HL-60/S4 treated with retinoic acid at 250 ng/mL for 4 days and 3 days (cell line): ENCODE data around the gene OR2T29.
"Not testable (repeated sequence)": the region's sequence is repeated elsewhere in the genome, so short reads cannot be mapped to it uniquely, and the experiment has no call there.

Experiments used
- in situ Hi-C: fragments of 300-500 bp; cut with MboI; formaldehyde crosslinking; loops from 2 replicates; pipeline ENCODE4 v1.7.0; 2022; ENCODE audit warnings: low sequenced_read_pairs

Gene OR2T29

DNA sequence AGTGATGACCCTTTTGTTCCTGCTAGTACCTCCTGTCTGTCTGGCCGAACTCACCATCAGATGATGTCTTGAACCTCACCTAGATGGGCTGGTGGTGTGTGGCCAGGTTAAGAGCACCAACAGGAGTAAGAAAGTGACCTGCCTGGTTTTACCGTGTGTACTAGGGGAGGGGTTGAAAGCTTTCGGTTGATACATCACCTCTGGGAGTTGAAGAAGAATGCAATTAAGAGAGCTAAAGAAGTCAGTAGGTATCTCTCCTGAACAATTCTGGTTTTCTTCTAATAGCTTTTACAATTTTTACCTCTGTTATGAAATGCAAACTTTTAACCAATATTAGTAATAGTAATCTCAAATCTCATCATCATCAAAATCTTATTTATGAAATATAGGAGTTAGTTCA is at the start of gene OR2T29:
OR2T29 (minus strand) TSS at position 101 of the 400 bp plus-strand sequence. CDS start 3,281 bp downstream, outside the sequence.
- in situ Hi-C loops, result not testable (repeated sequence)

GRCh38 chr1:248611883-248612414 is 49.4 kb upstream of the OR2T29 start:
- in situ Hi-C loops, result no loop called here

GRCh38 chr1:248610301-248610700 is 47.7 kb upstream of the OR2T29 start:
- in situ Hi-C loops, result no loop called here

DNA sequence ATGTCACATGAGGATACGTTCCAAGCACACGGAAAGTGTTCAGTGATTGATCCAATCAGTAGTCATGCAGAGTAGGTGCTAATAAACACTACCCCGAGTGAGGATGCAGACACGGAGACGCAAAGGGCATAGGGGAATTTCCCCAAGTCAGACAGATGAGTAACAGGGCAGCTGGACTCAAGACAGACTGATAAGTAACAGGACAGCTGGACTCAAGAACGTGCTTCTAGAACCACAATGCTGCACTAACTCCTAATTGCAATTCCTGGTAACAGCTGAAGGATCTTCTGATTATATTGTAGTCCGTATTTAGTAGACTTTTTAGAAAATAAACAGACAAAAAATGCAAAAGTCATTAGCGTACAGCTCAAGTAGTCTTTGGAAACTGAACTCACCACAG is 36.8 kb upstream of the OR2T29 start:
- in situ Hi-C loops, result no loop called here

DNA sequence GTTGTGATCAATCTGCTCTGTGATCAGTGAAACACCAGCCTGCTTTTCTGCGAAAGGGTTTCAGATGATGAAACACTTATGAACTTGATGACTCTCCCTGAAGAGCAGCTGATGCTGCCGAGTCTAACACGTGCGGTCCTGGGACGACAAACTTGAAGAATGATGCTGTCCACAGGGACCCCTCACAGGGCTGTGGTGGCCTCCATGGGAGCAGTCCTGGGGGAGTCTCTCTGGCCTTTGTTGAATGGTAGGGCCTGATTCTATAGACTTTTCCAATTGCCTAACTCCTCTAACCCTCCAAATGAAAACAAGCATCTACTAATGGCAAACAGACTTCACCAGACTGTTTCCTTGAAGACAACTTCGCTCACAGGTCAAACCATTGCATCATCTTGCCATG is 35.0 kb upstream of the OR2T29 start, which contains the start of gene OR2T10:
OR2T10 (minus strand) TSS at position 112 of the 400 bp plus-strand sequence. CDS start 3,932 bp downstream, outside the sequence.
- in situ Hi-C loops, result no loop called here

DNA sequence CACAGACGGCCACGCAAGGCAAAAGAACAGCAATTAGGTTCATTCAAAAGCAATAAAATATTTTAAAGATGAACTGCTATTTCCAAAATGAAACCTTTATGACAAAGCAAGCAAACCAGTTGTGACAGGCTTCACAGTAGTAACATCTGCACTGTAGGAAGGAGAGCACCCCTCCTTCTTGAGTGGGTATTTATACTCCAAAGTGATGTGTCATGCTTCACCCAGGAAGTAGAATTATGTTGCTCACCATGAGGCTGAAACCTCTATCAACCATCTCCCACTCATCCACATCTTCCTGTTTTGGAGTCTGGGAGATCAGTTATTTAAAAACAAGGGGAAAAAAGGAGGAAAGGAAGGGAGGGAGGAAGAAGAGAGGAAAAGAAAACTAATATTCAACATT is 34.0 kb upstream of the OR2T29 start:
- in situ Hi-C loops, result no loop called here

DNA sequence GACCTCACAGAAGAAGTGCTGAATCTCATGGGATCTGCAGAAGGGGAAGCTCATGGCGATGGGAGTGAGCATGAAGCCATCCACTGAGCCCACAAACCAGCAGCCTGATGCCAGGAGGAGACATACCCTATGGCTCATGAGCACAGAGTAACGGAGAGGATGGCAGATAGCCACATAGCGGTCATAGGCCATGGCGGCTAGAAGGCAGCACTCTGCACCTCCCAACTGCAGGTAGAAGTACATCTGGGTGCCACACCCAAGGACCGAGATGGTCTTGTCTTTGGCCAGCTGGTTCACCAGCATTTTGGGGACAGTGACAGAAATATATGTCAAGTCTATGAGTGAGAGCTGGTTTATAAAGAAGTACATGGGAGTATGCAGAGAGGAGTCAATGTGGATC is 30.7 kb upstream of the OR2T29 start:
- in situ Hi-C loops, result no loop called here

DNA sequence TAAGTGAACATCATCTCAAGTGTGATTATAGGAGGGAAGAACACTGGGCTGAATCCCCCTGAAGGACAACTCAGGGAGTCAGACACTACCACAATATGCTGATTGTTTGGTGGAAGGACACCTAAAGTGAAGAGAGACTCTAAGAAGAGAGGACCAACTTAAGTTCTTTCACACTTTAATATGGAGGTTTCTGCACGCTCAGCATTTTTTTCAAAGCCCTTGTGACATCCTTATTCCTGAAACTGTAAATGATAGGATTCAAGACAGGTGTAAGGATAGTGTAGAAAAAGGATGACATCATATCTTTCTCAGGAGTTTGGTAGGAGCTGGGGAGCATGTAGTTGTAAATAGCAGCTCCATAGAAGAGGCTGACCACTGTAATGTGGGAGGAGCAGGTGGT is 30.1 kb upstream of the OR2T29 start:
- in situ Hi-C loops, result no loop called here

DNA sequence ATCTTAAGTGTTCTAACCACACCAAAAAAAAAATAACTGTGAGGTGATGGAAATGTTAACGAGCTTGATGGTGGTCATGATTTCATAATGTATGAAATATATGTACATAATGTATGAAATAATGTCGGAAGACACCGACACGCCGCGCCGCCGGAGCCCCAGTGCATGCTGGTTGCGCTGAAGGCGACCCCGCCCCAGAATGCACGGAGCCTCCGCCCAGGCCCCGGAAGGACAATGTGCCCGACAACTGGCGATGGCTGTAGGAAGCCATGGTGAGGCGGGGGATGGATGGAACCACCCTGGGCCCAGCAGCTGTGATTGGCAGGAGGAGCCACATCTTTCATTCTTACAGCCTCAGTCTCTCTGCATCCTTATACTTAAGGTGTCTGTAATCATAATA is 27.5 kb upstream of the OR2T29 start:
- in situ Hi-C loops, result no loop called here

- in situ Hi-C loops, result no loop called here
Observed at GRCh38 chr1:248589334-248589733, 26.8 kb upstream of the OR2T29 start.

DNA sequence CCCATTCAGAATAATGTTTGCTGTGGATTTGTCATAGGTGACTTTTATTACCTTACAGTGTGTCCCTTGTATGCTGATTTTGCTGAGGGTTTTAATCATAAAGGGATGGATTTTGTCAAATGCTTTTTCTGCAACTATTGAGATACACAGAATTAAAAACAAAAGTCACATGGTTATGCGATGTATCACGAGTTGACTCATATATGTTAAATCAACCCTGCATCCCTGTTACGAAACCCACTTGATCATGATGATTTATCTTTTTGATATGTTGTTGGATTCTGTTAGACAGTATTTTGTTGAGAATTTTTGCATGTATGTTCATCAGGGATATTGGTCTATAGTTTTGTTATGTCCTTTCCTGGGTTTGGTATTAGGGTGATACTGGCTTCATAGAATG is 22.7 kb upstream of the OR2T29 start:
- in situ Hi-C loops, result no loop called here

GRCh38 chr1:248576260-248576980 is 13.8 kb upstream of the OR2T29 start:
- in situ Hi-C loops, result no loop called here

DNA sequence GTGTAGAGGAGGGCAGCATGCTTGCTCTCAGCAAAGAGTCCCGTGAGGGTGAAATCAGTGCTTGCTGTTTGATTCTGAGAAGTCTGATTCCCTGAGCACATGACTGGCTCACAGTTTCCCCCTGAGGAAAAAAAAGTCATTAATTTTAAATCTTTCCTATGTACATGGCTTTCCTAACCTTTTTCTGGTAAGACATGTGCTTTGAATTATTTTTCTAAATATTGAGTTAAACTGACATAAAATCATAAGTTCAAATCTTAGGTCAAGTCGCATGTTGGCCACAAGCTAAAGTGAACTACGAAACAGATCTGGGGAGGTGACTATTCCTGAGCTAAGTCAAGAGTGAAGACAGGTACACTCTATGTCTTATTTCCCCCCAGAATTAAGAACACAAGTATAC is 12.1 kb upstream of the OR2T29 start, which contains the start of gene OR2T34:
OR2T34 (minus strand) TSS at position 101 of the 400 bp plus-strand sequence; CDS start at position 101, 0 bp downstream.
- in situ Hi-C loops, result not testable (repeated sequence)

GRCh38 chr1:248573856-248574255 is 11.3 kb upstream of the OR2T29 start:
- in situ Hi-C loops, result not testable (repeated sequence)

DNA sequence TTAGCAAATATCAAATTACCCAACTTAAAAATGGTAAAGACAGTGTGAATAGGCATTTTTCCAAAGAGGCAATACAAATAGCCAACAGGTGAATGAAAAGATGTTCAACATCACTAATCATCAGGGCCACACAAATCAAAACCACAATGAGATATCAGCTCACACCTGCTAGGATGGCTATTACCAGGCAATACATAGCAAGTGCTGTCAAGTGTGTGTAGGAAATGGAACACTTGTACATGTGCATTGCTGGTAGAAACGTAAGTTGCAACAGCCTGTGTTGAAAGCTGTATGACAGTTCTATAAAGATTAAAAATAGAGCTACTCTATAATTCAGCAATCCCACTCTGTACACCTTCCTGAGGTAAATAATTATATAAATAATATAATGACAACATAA is 9.5 kb upstream of the OR2T29 start:
- in situ Hi-C loops, result not testable (repeated sequence)

- in situ Hi-C loops, result not testable (repeated sequence)
Observed at GRCh38 chr1:248570811-248571210, 8.2 kb upstream of the OR2T29 start.

- in situ Hi-C loops, result not testable (repeated sequence)
Observed at GRCh38 chr1:248569049-248569448, 6.5 kb upstream of the OR2T29 start.

DNA sequence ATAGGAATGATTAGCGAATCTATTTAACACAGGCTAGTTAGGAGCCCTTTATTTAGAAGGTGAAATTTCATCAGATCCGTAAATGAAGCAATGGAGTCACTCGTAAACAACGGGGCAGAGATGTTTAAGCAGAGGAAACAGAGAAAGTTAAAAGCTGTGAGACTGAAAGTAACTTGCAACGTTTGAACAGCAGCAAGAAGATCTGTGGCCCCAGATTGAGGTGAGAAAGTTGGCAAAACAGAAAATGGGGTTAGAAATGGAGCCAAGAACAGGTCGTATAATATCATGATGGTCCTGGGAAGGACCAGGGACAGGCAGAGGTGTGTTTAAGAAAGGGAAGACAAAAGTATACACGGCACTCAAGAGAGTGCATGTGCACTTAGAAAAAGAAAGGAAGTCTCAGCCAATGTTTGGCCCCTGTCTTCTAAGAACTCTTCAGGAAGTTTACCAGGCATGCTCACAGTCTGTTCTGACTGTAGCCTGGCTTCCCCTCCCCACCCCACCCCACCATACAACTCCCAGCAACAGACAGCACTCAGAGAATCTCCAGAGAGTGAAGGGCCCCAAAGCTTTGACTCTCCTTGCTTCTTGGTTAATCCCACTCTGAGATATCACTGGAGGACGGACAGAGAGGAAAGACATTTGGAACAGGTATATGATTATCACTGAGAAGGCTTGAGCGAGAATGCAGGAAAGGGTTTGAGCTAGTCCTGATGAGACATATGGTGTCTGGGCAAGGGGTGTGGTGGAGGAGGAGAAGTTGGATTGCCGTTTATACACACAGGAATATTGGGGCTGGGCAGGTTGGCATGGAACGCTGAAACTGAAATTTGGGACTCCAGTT is 3.2 kb upstream of the OR2T29 start:
- in situ Hi-C loops, result not testable (repeated sequence)

- in situ Hi-C loops, result not testable (repeated sequence)
Observed at GRCh38 chr1:248551027-248551426, 11.5 kb downstream of the OR2T29 start.

GRCh38 chr1:248547383-248547782 is 15.2 kb downstream of the OR2T29 start:
- in situ Hi-C loops, result not testable (repeated sequence)

DNA sequence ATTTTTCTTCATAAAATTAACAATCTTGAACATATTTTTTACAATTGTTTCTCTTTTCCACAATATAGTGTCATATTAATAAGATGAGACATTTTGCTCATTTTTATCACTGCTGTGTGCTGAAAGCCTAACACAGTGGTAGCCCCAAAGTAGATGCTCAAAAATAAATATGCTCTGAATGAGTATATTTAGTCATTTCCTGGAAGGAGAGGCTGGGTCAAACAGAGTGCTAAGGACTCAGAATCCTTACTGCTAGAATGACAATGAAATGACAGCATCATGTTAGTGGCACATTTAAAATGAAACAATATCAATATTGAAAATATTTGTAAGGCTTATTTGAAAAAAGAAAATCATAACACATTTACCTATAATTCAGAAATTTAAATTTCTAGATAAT is 25.1 kb downstream of the OR2T29 start:
- in situ Hi-C loops, result not testable (repeated sequence)

GRCh38 chr1:248521856-248522255 is 40.7 kb downstream of the OR2T29 start:
- in situ Hi-C loops, result no loop called here
